Activated CD4-positive, alpha-beta memory T cell treated with anti-CD3 and anti-CD28 coated beads for 36 hours (primary cell): ENCODE results near the gene MUC22. TPM values are rescaled to one million over a fixed set of nuclear protein-coding genes. Genes with fewer than 3 reads are reported as not detected.
"Not testable (repeated sequence)": the region's sequence is repeated elsewhere in the genome, so short reads cannot be mapped to it uniquely, and the experiment has no call there.

Source experiments
- CTCF ChIA-PET: fragments of 350-600 bp; sonication (Branson Sonifier 250); formaldehyde crosslinking; loops from one replicate; lab custom pipeline; 2021; ENCODE audit warnings: antibody characterized with exemption, inconsistent platforms; lab: Charles Lee
- POLR2A ChIA-PET: fragments of 350-600 bp; sonication (Branson Sonifier 250); formaldehyde crosslinking; loops from one replicate; lab custom pipeline; 2021; ENCODE audit warnings: antibody characterized with exemption; lab: Charles Lee
- DNase-seq: peaks from one replicate; pipeline ENCODE4 v3.0.0-alpha.2; 2020
- H3K27ac Mint-ChIP-seq: one replicate; pipeline ENCODE4 v1.8.0; 2021; ENCODE audit warnings: mixed read lengths
- H3K27me3 Mint-ChIP-seq: one replicate; pipeline ENCODE4 v1.8.0; 2021; ENCODE audit warnings: mixed read lengths
- H3K36me3 Mint-ChIP-seq: one replicate; pipeline ENCODE4 v1.8.0; 2021; ENCODE audit warnings: mixed read lengths
- H3K4me1 Mint-ChIP-seq: one replicate; pipeline ENCODE4 v1.8.0; 2021; ENCODE audit warnings: low read depth, mixed read lengths
- H3K4me3 Mint-ChIP-seq: one replicate; pipeline ENCODE4 v1.8.0; 2021; ENCODE audit warnings: mild to moderate bottlenecking, mixed read lengths
- H3K9me3 Mint-ChIP-seq: one replicate; pipeline ENCODE4 v1.8.0; 2021; ENCODE audit warnings: mixed read lengths
- intact Hi-C: fragments of 100-400 bp; cut with micrococcal nuclease; formaldehyde crosslinking; loops from one replicate; pipeline ENCODE4 v1.15.1; 2023
- total RNA-seq, 2 experiments: library from RNA; stranded (reverse); gene quantifications; one replicate each; pipeline ENCODE4 v1.2.3, GENCODE V29; 2021

The MUC22 gene
- total RNA-seq = not detected

GRCh38 chr6:31010393-31011060, at the start of gene MUC22:
MUC22 (plus strand) TSS chr6:31010474; CDS start chr6:31010707, 233 bp downstream.
- peak; percentile 56 for DNase-seq
- Mint-ChIP-seq H3K4me1 (peaks cover 10% of the 10 kb centered on the region), H3K27ac (no peak within 1 kb of the TSS), H3K4me3 (no peak within 1 kb of the TSS), H3K36me3 (no peaks in the 10 kb centered on the region), H3K27me3 (peaks cover 28% of the 10 kb centered on the region), H3K9me3 (no peaks in the 10 kb centered on the region)
- ChIA-PET POLR2A (no interaction called here), CTCF (no interaction called here)
- intact Hi-C loops = no loop called here

GRCh38 chr6:30960907-30961673, 49.2 kb upstream of the MUC22 start:
- H3K4me3 Mint-ChIP-seq = no peak overlapping the region
- H3K27ac Mint-ChIP-seq = no peak overlapping the region
- no peaks in the 10 kb centered on the region for H3K36me3 Mint-ChIP-seq
- H3K27me3 Mint-ChIP-seq = peaks cover 13% of the 10 kb centered on the region
- no peaks in the 10 kb centered on the region for H3K9me3 Mint-ChIP-seq
- ChIA-PET POLR2A (no interaction called here), CTCF (interaction anchor here (0.5 to 0.8 kb wide), 2 partner anchors 24 to 96 kb away, joined by 3 read pairs; no protein-coding TSS in a partner anchor)
- H3K4me1 Mint-ChIP-seq = peaks cover 8% of the 10 kb centered on the region
- DNase-seq = no peak
- intact Hi-C loops = no loop called here

- intact Hi-C loops = no loop called here
- Mint-ChIP-seq H3K9me3 (no peaks in the 10 kb centered on the region), H3K36me3 (no peaks in the 10 kb centered on the region), H3K27me3 (peaks cover 13% of the 10 kb centered on the region), H3K4me3 (no peak overlapping the region), H3K27ac (no peak overlapping the region), H3K4me1 (peaks cover 8% of the 10 kb centered on the region)
- DNase-seq = no peak
- CTCF ChIA-PET = no interaction called here
- POLR2A ChIA-PET = no interaction called here
Measured at GRCh38 chr6:30962716-30963115, 47.6 kb upstream of the MUC22 start.

- no peaks in the 10 kb centered on the region for H3K9me3 Mint-ChIP-seq
- CTCF ChIA-PET = no interaction called here
- no peak overlapping the region for H3K4me3 Mint-ChIP-seq
- peaks cover 8% of the 10 kb centered on the region for H3K4me1 Mint-ChIP-seq
- DNase-seq = no peak
- peaks cover 13% of the 10 kb centered on the region for H3K27me3 Mint-ChIP-seq
- POLR2A ChIA-PET = no interaction called here
- intact Hi-C loops = no loop called here
- no peaks in the 10 kb centered on the region for H3K36me3 Mint-ChIP-seq
- H3K27ac Mint-ChIP-seq = no peak overlapping the region
Measured at GRCh38 chr6:30963641-30964040, 46.6 kb upstream of the MUC22 start.

GRCh38 chr6:30964075-30964474, 46.2 kb upstream of the MUC22 start:
- CTCF ChIA-PET = interaction anchor here (0.8 kb wide), 1 partner anchor 18 kb away, joined by 3 read pairs; no protein-coding TSS in a partner anchor
- H3K27me3 Mint-ChIP-seq = peaks cover 13% of the 10 kb centered on the region
- H3K4me3 Mint-ChIP-seq = no peak overlapping the region
- H3K36me3 Mint-ChIP-seq = no peaks in the 10 kb centered on the region
- no peaks in the 10 kb centered on the region for H3K9me3 Mint-ChIP-seq
- POLR2A ChIA-PET = interaction anchor here (0.5 kb wide), 1 partner anchor 230 kb away, joined by 5 read pairs; no protein-coding TSS in a partner anchor
- H3K27ac Mint-ChIP-seq = no peak overlapping the region
- intact Hi-C loops = no loop called here
- H3K4me1 Mint-ChIP-seq = peaks cover 8% of the 10 kb centered on the region
- peak; percentile 56 for DNase-seq

GRCh38 chr6:30965140-30965601, 45.1 kb upstream of the MUC22 start:
- peaks cover 8% of the 10 kb centered on the region for H3K4me1 Mint-ChIP-seq
- H3K27me3 Mint-ChIP-seq = peaks cover 13% of the 10 kb centered on the region
- ChIA-PET CTCF (no interaction called here), POLR2A (no interaction called here)
- H3K36me3 Mint-ChIP-seq = no peaks in the 10 kb centered on the region
- no peaks in the 10 kb centered on the region for H3K9me3 Mint-ChIP-seq
- DNase-seq = no peak
- no peak overlapping the region for H3K4me3 Mint-ChIP-seq
- H3K27ac Mint-ChIP-seq = no peak overlapping the region
- intact Hi-C loops = no loop called here

- Mint-ChIP-seq H3K4me1 (peaks cover 8% of the 10 kb centered on the region), H3K36me3 (no peaks in the 10 kb centered on the region), H3K27ac (no peak overlapping the region), H3K9me3 (no peaks in the 10 kb centered on the region), H3K4me3 (no peak overlapping the region), H3K27me3 (peaks cover 13% of the 10 kb centered on the region)
- DNase-seq = no peak
- CTCF ChIA-PET = no interaction called here
- intact Hi-C loops = no loop called here
- POLR2A ChIA-PET = no interaction called here
Measured at GRCh38 chr6:30966154-30966553, 44.1 kb upstream of the MUC22 start.

GRCh38 chr6:30969171-30969570, 41.1 kb upstream of the MUC22 start:
- CTCF ChIA-PET, H3K36me3 Mint-ChIP-seq: not testable (repeated sequence)

GRCh38 chr6:30970946-30971345, 39.3 kb upstream of the MUC22 start:
- DNase-seq = no peak
- H3K27me3 Mint-ChIP-seq = peaks cover 14% of the 10 kb centered on the region
- ChIA-PET CTCF (no interaction called here), POLR2A (no interaction called here)
- no peaks in the 10 kb centered on the region for H3K4me1 Mint-ChIP-seq
- no peak overlapping the region for H3K27ac Mint-ChIP-seq
- intact Hi-C loops = no loop called here
- no peaks in the 10 kb centered on the region for H3K9me3 Mint-ChIP-seq
- H3K4me3 Mint-ChIP-seq = no peak overlapping the region
- no peaks in the 10 kb centered on the region for H3K36me3 Mint-ChIP-seq

More at GRCh38 chr6:30969171-30969570, 41.1 kb upstream of the MUC22 start:
- H3K27ac Mint-ChIP-seq, H3K4me3 Mint-ChIP-seq, H3K9me3 Mint-ChIP-seq, H3K4me1 Mint-ChIP-seq, intact Hi-C loops, POLR2A ChIA-PET, DNase-seq: not testable (repeated sequence)
- H3K27me3 Mint-ChIP-seq = peaks cover 23% of the 10 kb centered on the region

GRCh38 chr6:30972816-30973215, 37.5 kb upstream of the MUC22 start:
- Mint-ChIP-seq H3K4me3 (no peak overlapping the region), H3K4me1 (no peaks in the 10 kb centered on the region), H3K9me3 (no peaks in the 10 kb centered on the region), H3K27ac (no peak overlapping the region), H3K36me3 (no peaks in the 10 kb centered on the region), H3K27me3 (peaks cover 15% of the 10 kb centered on the region)
- CTCF ChIA-PET = interaction anchor here (0.8 to 1.2 kb wide), 2 partner anchors 97 to 115 kb away, joined by 3 to 4 read pairs; no protein-coding TSS in a partner anchor
- DNase-seq = no peak
- POLR2A ChIA-PET = no interaction called here
- intact Hi-C loops = no loop called here

GRCh38 chr6:30974490-30975252, 35.6 kb upstream of the MUC22 start:
- ChIA-PET CTCF (interaction anchor here (1.1 to 1.6 kb wide), 2 partner anchors 29 to 105 kb away, joined by 3 to 4 read pairs; no protein-coding TSS in a partner anchor), POLR2A (no interaction called here)
- H3K4me1 Mint-ChIP-seq = no peaks in the 10 kb centered on the region
- H3K27me3 Mint-ChIP-seq = peaks cover 19% of the 10 kb centered on the region
- intact Hi-C loops = no loop called here
- H3K9me3 Mint-ChIP-seq = no peaks in the 10 kb centered on the region
- no peak overlapping the region for H3K27ac Mint-ChIP-seq
- no peak for DNase-seq
- no peaks in the 10 kb centered on the region for H3K36me3 Mint-ChIP-seq
- H3K4me3 Mint-ChIP-seq = no peak overlapping the region

- ChIA-PET POLR2A (no interaction called here), CTCF (interaction anchor here (1.3 kb wide), 1 partner anchor 101 kb away, joined by 4 read pairs; no protein-coding TSS in a partner anchor)
- H3K4me1 Mint-ChIP-seq = peaks cover 4% of the 10 kb centered on the region
- H3K4me3 Mint-ChIP-seq = no peak overlapping the region
- intact Hi-C loops = no loop called here
- no peak for DNase-seq
- H3K9me3 Mint-ChIP-seq = no peaks in the 10 kb centered on the region
- H3K36me3 Mint-ChIP-seq = no peaks in the 10 kb centered on the region
- H3K27ac Mint-ChIP-seq = no peak overlapping the region
- H3K27me3 Mint-ChIP-seq = peaks cover 26% of the 10 kb centered on the region
Measured at GRCh38 chr6:30979141-30979540, 31.1 kb upstream of the MUC22 start.
